Measurements from ENCODE around the gene RDH16. TPM values are rescaled to one million over a fixed set of nuclear protein-coding genes. Genes with fewer than 3 reads are reported as not detected.
"Not testable (repeated sequence)": the region's sequence is repeated elsewhere in the genome, so short reads cannot be mapped to it uniquely, and the experiment has no call there.

Gene RDH16
- total RNA-seq, 1 donor from 2014 or later = 0.32 TPM

- Histone ChIP-seq H3K27me3 (no peaks in the 10 kb centered on the region), H3K4me3 (no peak overlapping the region), H3K4me1 (no peaks in the 10 kb centered on the region), H3K9me3 (no peaks in the 10 kb centered on the region), H3K36me3 (no peaks in the 10 kb centered on the region), H3K27ac (no peak overlapping the region)
- no peak for ATAC-seq
- TF ChIP-seq CTCF (IDR thresholded peaks at IDR 0.05) = no peak
- intact Hi-C loops (cut with DNase I) = no loop called here
- DNase-seq = no peak
Observed at GRCh38 chr12:56951582-56952339, 5.6 kb downstream of the RDH16 start.

GRCh38 chr12:56948881-56949280 is 8.5 kb downstream of the RDH16 start:
- Histone ChIP-seq H3K36me3 (no peaks in the 10 kb centered on the region), H3K27me3 (no peaks in the 10 kb centered on the region), H3K4me1 (no peaks in the 10 kb centered on the region), H3K9me3 (no peaks in the 10 kb centered on the region), H3K27ac (no peak overlapping the region), H3K4me3 (no peak overlapping the region)
- DNase-seq (no peak), ATAC-seq (no peak)
- intact Hi-C loops (cut with DNase I) = no loop called here
- TF ChIP-seq CTCF (IDR thresholded peaks at IDR 0.05) = no peak

- no peaks in the 10 kb centered on the region for H3K36me3 ChIP-seq
- H3K27ac ChIP-seq = no peak overlapping the region
- no peaks in the 10 kb centered on the region for H3K27me3 ChIP-seq
- no peak for DNase-seq
- intact Hi-C loops (cut with DNase I) = no loop called here
- no peaks in the 10 kb centered on the region for H3K4me1 ChIP-seq
- no peak for ATAC-seq
- no peak for TF ChIP-seq CTCF (IDR thresholded peaks at IDR 0.05)
- H3K9me3 ChIP-seq = no peaks in the 10 kb centered on the region
- H3K4me3 ChIP-seq = no peak overlapping the region
Observed at GRCh38 chr12:56948457-56948777, 9.0 kb downstream of the RDH16 start.

- Histone ChIP-seq H3K36me3 (no peaks in the 10 kb centered on the region), H3K9me3 (no peaks in the 10 kb centered on the region), H3K27ac (no peak overlapping the region), H3K27me3 (no peaks in the 10 kb centered on the region), H3K4me1 (no peaks in the 10 kb centered on the region), H3K4me3 (no peak overlapping the region)
- DNase-seq (no peak), ATAC-seq (peak; percentile 47)
- peak; percentile 17 for TF ChIP-seq CTCF (IDR thresholded peaks at IDR 0.05)
- intact Hi-C loops (cut with DNase I) = no loop called here
Observed at GRCh38 chr12:56947633-56948456, 9.6 kb downstream of the RDH16 start.

- no peak overlapping the region for H3K27ac ChIP-seq
- intact Hi-C loops (cut with DNase I) = no loop called here
- DNase-seq (no peak), ATAC-seq (no peak)
- H3K4me3 ChIP-seq = no peak overlapping the region
- H3K4me1 ChIP-seq = no peaks in the 10 kb centered on the region
- TF ChIP-seq CTCF (IDR thresholded peaks at IDR 0.05) = no peak
- no peaks in the 10 kb centered on the region for H3K36me3 ChIP-seq
- no peaks in the 10 kb centered on the region for H3K9me3 ChIP-seq
- no peaks in the 10 kb centered on the region for H3K27me3 ChIP-seq
Observed at GRCh38 chr12:56943878-56944277, 13.5 kb downstream of the RDH16 start.

GRCh38 chr12:56943374-56943773 is 14.0 kb downstream of the RDH16 start:
- intact Hi-C loops (cut with DNase I); H3K27ac ChIP-seq; H3K27me3 ChIP-seq; H3K36me3 ChIP-seq; DNase-seq; H3K4me1 ChIP-seq; H3K9me3 ChIP-seq; H3K4me3 ChIP-seq; ATAC-seq: not testable (repeated sequence)

Measured in upper lobe of right lung (tissue), 1 donor.